Activated CD4-positive, alpha-beta T cell treated with anti-CD3 and anti-CD28 coated beads, Interleukin-2, amount 50 U/mL, for 48 hours (primary cell): ENCODE results near the gene ERG28.

Experiments used
- DNase-seq, 2 experiments: peaks; one replicate each; pipeline ENCODE4 v3.0.0-alpha.2; 2020

The ERG28 gene

GRCh38 chr14:75657331-75657730 is 3.3 kb downstream of the ERG28 start:
- no peak for DNase-seq

GRCh38 chr14:75655235-75655634 is 5.4 kb downstream of the ERG28 start:
- no peak for DNase-seq

GRCh38 chr14:75654127-75654732 is 6.4 kb downstream of the ERG28 start:
- peak; percentile 88 to 91 for DNase-seq

GRCh38 chr14:75653563-75653962 is 7.1 kb downstream of the ERG28 start:
- no peak for DNase-seq

GRCh38 chr14:75650253-75651058 is 10.2 kb downstream of the ERG28 start:
- no peak for DNase-seq

- no peak for DNase-seq
Measured at GRCh38 chr14:75649773-75650172, 10.9 kb downstream of the ERG28 start.

GRCh38 chr14:75649337-75649736 is 11.3 kb downstream of the ERG28 start:
- DNase-seq, result no peak

- DNase-seq, result no peak
Measured at GRCh38 chr14:75648066-75648838, 12.4 kb downstream of the ERG28 start.

GRCh38 chr14:75647640-75648039 is 13.0 kb downstream of the ERG28 start:
- no peak for DNase-seq

- DNase-seq, result no peak
Measured at GRCh38 chr14:75646762-75647161, 13.9 kb downstream of the ERG28 start.

GRCh38 chr14:75645056-75645455 is 15.6 kb downstream of the ERG28 start:
- DNase-seq, result no peak

GRCh38 chr14:75643985-75644384 is 16.7 kb downstream of the ERG28 start:
- DNase-seq, result no peak

GRCh38 chr14:75640876-75641275 is 19.8 kb downstream of the ERG28 start:
- DNase-seq, result no peak

- DNase-seq, result no peak
Measured at GRCh38 chr14:75636100-75636692, 24.5 kb downstream of the ERG28 start.

- no peak for DNase-seq
Measured at GRCh38 chr14:75634848-75635247, 25.8 kb downstream of the ERG28 start.

- no peak for DNase-seq
Measured at GRCh38 chr14:75631453-75631831, 29.2 kb downstream of the ERG28 start.

GRCh38 chr14:75630695-75631452 is 29.8 kb downstream of the ERG28 start:
- no peak for DNase-seq

GRCh38 chr14:75628816-75629215 is 31.9 kb downstream of the ERG28 start:
- DNase-seq, result no peak

- no peak for DNase-seq
Measured at GRCh38 chr14:75627406-75627805, 33.3 kb downstream of the ERG28 start.

GRCh38 chr14:75626863-75627262 is 33.8 kb downstream of the ERG28 start:
- no peak for DNase-seq

- no peak for DNase-seq
Measured at GRCh38 chr14:75626396-75626795, 34.3 kb downstream of the ERG28 start.

- DNase-seq, result no peak
Measured at GRCh38 chr14:75625034-75625433, 35.6 kb downstream of the ERG28 start.

GRCh38 chr14:75619548-75619947 is 41.1 kb downstream of the ERG28 start:
- DNase-seq, result no peak
